ENCODE results near the gene SC5D. TPM values are rescaled to one million over a fixed set of nuclear protein-coding genes. Genes with fewer than 3 reads are reported as not detected.
A peak's percentile ranks its signal among the peaks of the same experiment; 100 is the strongest.

SC5D gene
- total RNA-seq, 1 donor from 2014 or later: 55.3 TPM

DNA sequence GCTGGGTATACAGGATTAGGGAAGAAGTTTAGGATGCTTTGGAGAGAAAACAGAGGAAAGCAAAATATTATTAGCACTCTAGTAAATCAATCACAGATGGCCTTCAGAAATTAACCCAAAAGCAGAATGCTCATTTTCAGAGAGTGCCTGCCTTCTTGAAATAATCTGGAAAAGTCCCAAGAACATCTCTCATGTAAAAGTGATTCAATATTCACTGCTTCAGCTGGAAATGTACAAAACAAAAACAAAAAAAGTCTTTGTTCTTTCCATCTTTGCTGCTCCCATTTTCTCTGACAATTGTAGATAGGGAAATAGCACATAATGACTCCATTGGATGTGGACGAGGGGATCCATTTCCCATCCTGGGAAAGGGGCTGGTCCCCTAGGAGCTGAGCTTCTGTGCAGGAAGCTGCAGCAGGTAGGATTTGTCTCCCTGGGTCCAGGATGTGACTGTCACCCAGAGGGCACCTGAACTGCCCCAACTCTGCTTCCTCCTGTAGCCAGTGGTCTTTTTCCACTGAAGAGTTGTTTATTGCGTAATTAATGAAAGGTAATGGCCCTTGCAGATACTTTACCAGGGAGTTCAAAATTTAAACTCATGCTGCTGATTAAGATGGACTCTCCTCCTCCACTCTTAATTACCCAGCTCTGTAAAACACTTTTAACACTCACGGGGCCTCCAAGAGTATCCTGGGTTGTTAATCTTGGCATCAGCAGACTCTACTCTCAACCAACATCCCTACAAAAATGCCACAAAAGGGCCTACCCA lies 57.9 kb downstream of the SC5D start:
- peaks cover 13% of the 10 kb centered on the region for H3K27me3 ChIP-seq (ENCODE audit: control insufficient read depth, insufficient read depth, low read length)
- H3K4me3 ChIP-seq (ENCODE audit: low read depth, low read length): no peak overlapping the region
- DNase-seq (ENCODE audit: low read depth) (no peak), FAIRE-seq (no peak)
- no peak for TF ChIP-seq CTCF (IDR thresholded peaks at IDR 0.05; ENCODE audit: insufficient read depth, low read length, severe bottlenecking)
- no peaks in the 10 kb centered on the region for H3K36me3 ChIP-seq (ENCODE audit: control insufficient read depth, insufficient read depth, low read length)

DNA sequence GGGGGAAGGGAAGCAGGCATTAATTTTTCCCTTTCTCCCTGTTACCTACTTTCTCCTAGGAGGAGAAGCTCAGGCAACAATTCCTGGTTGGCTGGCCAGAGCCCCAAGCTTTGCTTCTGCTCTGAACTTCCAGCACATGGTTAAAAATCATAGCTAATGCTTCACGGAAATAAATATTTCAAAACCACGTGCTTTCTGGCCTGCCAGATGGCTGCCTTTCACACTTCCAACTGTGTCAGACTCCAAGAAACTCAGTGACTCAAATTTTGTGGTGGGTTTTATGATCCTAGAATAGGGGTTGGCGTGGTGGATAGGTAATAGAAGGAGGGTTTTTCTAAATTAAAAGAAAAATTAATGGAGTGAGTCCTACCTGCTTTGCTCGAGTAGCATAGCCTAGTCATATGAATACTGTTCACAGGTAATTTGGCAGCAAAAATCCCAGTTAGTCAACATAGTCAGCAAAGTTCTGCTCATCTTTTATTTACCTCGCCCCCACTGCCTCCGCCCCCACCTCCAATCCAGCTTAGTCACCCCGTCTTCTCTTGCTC lies 58.6 kb downstream of the SC5D start:
- Histone ChIP-seq H3K27me3 (ENCODE audit: control insufficient read depth, insufficient read depth, low read length) (peaks cover 13% of the 10 kb centered on the region), H3K4me3 (ENCODE audit: low read depth, low read length) (no peak overlapping the region), H3K36me3 (ENCODE audit: control insufficient read depth, insufficient read depth, low read length) (no peaks in the 10 kb centered on the region)
- peak; percentile 12 for DNase-seq (ENCODE audit: low read depth)
- no peak for FAIRE-seq
- no peak for TF ChIP-seq CTCF (IDR thresholded peaks at IDR 0.05; ENCODE audit: insufficient read depth, low read length, severe bottlenecking)

DNA sequence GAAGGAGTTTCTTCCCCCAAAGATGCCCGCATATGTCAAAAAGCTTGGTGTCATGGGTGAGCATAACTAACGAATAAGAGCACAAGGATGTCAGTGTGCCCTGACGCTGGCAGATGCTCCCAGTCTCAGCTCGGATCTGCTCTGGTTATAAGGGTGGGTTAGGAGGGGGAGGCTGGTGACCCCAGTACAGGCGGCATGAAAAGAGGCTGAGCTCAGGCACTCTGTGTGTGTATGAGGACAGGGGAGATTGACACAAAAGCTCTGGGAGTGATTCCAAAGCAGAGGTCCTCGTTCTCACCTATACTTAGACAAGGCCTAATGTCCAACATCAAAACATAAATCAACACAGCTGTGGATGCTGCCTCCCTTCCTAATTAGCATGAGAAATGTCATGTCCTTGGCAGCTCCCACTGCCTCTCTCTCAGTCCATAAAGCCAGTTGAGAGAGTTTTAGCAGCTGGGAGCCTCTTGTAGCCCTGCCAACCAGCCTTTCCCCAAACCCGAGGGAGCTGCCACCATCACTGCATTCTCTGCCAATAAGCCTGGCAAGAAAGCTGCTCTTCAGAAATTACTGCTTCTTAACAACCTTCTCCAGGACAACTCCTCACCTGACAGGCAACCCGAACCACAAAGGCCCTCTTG lies 59.8 kb downstream of the SC5D start:
- no peak overlapping the region for H3K4me3 ChIP-seq (ENCODE audit: low read depth, low read length)
- peak; percentile 58 for FAIRE-seq
- DNase-seq (ENCODE audit: low read depth): no peak
- no peak for TF ChIP-seq CTCF (IDR thresholded peaks at IDR 0.05; ENCODE audit: insufficient read depth, low read length, severe bottlenecking)
- peaks cover 13% of the 10 kb centered on the region for H3K27me3 ChIP-seq (ENCODE audit: control insufficient read depth, insufficient read depth, low read length)
- no peaks in the 10 kb centered on the region for H3K36me3 ChIP-seq (ENCODE audit: control insufficient read depth, insufficient read depth, low read length)

DNA sequence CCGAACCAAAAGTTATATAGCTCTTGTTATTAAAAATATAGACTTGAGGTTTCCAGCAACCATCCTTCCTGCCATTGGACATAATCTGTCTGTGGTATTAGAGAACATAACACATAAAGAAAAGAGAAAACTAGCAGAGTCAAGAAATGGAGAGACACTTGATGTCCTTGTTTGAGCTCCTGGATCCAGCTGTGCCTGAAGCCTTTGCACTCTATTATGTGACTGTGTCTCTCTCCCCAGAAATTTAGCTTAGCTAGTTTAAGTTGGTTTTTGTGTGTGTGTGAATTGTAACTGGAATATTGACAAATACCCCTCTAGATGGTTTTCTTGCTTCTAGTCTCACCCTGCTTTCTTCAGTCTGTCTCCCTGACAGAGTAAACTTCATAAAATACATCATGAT lies 61.6 kb downstream of the SC5D start:
- no peak for FAIRE-seq
- Histone ChIP-seq H3K27me3 (ENCODE audit: control insufficient read depth, insufficient read depth, low read length) (peaks cover 8% of the 10 kb centered on the region), H3K4me3 (ENCODE audit: low read depth, low read length) (no peak overlapping the region), H3K36me3 (ENCODE audit: control insufficient read depth, insufficient read depth, low read length) (no peaks in the 10 kb centered on the region)
- TF ChIP-seq CTCF (IDR thresholded peaks at IDR 0.05; ENCODE audit: insufficient read depth, low read length, severe bottlenecking): no peak
- no peak for DNase-seq (ENCODE audit: low read depth)

DNA sequence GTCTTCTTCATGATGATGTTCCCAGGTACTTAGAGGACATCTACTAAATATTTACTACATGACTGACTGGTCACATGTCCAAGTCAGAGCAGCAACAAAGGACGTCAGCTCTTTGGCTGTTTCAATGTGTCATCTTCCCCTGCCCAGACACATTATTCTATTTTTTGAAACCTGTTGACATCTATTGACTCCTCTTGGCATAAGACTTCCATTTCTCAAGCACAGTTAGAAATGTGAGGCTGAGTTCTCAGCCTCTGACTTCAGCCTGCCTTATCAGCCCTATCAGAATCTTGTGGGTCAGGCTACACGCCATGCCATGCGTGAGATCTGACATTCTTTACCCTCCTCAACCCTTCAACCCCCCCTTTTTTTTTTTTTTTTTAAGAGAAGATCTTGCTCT lies 63.8 kb downstream of the SC5D start:
- no peak overlapping the region for H3K4me3 ChIP-seq (ENCODE audit: low read depth, low read length)
- no peaks in the 10 kb centered on the region for H3K36me3 ChIP-seq (ENCODE audit: control insufficient read depth, insufficient read depth, low read length)
- peak; percentile 64 for DNase-seq (ENCODE audit: low read depth)
- H3K27me3 ChIP-seq (ENCODE audit: control insufficient read depth, insufficient read depth, low read length): peaks cover 7% of the 10 kb centered on the region
- no peak for TF ChIP-seq CTCF (IDR thresholded peaks at IDR 0.05; ENCODE audit: insufficient read depth, low read length, severe bottlenecking)
- FAIRE-seq: no peak

Other genes with a start within 250 kb of the SC5D start
- under 0.01 and 0.38 TPM in 2 replicates for gene TECTA, start 191.5 kb upstream of the SC5D start, total RNA-seq
- 11.3 and 15.7 TPM in 2 replicates for gene SORL1, start 159.5 kb downstream of the SC5D start, total RNA-seq